HepG2 (cell line): Measurements from ENCODE around the gene COA3.

ENCODE experiments used
- CTCF ChIP-seq: sonication (generic); formaldehyde crosslinking; IDR thresholded peaks from 2 replicates; pipeline ENCODE4 v1.5.0; 2020; ENCODE audit warnings: mild to moderate bottlenecking, missing genetic modification reagents, moderate library complexity
- FOXJ3 ChIP-seq: sonication (generic); formaldehyde crosslinking; IDR thresholded peaks from 2 replicates; pipeline ENCODE4 v1.4.0; 2020; ENCODE audit warnings: missing genetic modification reagents, mild to moderate bottlenecking, borderline replicate concordance
- ZNF24 ChIP-seq: fragments of 450-650 bp; IDR thresholded peaks from 2 replicates; pipeline ENCODE4 v1.6.1; 2017; ENCODE audit warnings: antibody characterized with exemption, mild to moderate bottlenecking
- ZNF878 ChIP-seq: sonication (generic); formaldehyde crosslinking; IDR thresholded peaks from 2 replicates; pipeline ENCODE4 v1.8.1; 2023; ENCODE audit warnings: mild to moderate bottlenecking, missing genetic modification reagents, moderate library complexity

- TF ChIP-seq FOXJ3 (CRISPR knock-in tag) (no peak), ZNF24 (no peak), CTCF (CRISPR knock-in tag) (no peak), ZNF878 (CRISPR knock-in tag) (no peak)
Observed at GRCh38 chr17:42814633-42815399, 16.3 kb upstream of the COA3 start.
